ENCODE results near the gene PLA1A.

PLA1A gene

DNA sequence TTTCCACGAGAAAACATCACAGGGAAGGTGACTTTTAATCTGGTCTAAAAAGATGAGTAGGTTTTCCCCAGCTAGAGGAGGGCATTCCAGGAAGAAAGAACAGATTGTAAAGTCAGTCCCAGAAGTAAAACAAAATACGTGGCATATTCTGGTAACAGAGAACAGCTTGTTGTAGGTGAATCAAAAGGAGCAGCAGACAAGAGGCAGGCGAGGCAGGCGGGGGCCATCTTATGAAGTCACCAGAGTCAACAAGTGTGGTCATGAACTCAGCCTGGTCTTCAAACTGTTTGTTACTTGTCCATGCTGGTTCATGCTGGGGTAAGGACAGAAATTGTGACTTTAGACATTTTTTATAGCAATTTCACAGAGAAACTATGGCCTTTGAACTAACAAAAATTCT lies 66.7 kb downstream of the PLA1A start:
- TF ChIP-seq, protein P1, sequence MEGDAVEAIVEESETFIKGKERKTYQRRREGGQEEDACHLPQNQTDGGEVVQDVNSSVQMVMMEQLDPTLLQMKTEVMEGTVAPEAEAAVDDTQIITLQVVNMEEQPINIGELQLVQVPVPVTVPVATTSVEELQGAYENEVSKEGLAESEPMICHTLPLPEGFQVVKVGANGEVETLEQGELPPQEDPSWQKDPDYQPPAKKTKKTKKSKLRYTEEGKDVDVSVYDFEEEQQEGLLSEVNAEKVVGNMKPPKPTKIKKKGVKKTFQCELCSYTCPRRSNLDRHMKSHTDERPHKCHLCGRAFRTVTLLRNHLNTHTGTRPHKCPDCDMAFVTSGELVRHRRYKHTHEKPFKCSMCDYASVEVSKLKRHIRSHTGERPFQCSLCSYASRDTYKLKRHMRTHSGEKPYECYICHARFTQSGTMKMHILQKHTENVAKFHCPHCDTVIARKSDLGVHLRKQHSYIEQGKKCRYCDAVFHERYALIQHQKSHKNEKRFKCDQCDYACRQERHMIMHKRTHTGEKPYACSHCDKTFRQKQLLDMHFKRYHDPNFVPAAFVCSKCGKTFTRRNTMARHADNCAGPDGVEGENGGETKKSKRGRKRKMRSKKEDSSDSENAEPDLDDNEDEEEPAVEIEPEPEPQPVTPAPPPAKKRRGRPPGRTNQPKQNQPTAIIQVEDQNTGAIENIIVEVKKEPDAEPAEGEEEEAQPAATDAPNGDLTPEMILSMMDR (conservative IDR thresholded peaks at IDR 0.05; ENCODE audit: control insufficient read depth, insufficient read depth, low read depth, low read length): no peak
- peak; percentile 47 for DNase-seq (ENCODE audit: low read depth)
- no peak overlapping the region for H3K4me3 ChIP-seq (ENCODE audit: control insufficient read depth, low read depth, low read length)

DNA sequence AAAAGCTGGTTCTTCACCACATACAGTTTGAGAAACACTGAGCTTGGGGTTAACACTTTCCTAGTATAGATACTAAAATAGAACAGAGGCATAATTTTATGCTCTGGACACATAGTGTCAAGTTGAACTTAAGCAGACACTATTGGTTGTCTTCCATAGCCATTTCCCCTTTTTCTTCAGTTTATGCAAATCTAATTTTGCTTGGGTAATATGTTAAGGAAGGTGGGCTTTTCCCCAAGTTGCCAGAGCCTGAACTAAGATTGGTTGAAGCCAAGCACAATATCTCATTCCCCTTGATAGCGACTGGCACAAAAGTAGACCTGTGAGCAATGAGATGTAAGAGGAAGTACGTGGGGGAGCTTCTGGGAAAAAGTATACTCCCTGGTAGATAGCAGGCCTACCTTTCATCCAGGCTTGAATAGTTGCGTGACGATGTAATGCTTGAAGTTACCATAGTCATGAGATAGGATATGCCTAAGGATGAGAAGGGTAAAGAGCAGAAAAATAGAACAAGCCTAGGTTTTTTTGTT lies 67.2 kb downstream of the PLA1A start:
- H3K4me3 ChIP-seq (ENCODE audit: control insufficient read depth, low read depth, low read length): no peak overlapping the region
- TF ChIP-seq, protein P1 (conservative IDR thresholded peaks at IDR 0.05; ENCODE audit: control insufficient read depth, insufficient read depth, low read depth, low read length): no peak
- no peak for DNase-seq (ENCODE audit: low read depth)

DNA sequence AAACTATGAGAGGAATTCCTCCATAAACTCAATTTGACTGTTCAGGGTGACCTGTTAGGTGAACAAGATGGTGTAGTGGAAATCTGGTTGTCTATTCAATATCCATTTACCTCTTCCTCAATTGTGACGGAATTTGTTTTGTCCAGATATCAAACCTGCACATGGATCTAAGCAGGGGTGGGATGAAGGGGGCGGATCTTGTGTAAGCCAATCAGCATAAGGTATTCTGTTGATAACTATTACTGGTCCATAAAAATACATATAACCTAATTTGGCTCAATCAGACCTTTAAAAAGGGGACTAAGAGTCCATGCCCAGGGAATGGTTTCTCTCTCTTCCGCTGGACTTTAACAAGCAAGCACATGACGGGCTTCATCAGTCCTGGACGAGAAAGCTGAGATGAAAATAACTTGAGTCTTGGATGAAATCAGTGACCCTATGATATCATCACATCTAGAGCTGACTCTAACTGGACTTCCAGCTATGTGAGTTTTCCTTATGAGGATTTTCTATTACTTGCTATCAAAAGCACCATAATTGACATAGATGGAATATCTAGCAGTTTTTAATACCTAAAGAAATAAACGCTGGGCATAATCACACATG lies 68.4 kb downstream of the PLA1A start:
- H3K4me3 ChIP-seq (ENCODE audit: control insufficient read depth, low read depth, low read length): no peak overlapping the region
- no peak for DNase-seq (ENCODE audit: low read depth)
- TF ChIP-seq, protein P1 (conservative IDR thresholded peaks at IDR 0.05; ENCODE audit: control insufficient read depth, insufficient read depth, low read depth, low read length): no peak

DNA sequence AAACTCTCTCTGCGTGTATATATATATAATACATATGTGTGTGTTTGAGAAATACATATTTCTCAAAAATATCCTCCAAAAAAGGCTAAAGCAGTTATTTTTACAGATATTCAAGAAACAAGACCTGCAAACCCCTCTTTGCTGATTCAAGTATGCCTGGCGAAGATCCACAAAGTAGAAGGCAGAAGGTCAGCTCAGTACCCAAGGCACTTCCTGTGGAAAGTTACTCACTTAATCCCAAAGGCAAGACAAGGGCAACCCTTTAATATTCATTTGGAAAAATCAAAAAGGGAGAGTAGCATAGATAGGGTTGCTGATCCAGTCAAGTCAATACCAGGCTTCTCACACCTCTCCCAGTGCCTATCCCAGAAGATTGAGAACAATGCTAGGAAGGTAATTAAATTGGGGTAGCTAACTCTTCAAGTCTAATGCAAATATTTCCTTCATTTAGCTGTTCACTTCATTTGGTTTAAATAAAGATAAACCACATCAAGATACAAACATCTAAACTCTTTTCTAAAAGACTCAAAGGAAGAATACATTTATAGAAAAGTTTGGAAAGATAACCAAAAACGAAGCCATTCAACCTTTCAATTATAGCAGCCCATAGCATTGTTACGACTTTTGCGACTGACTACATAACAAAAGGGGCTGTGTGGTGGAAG lies 72.4 kb downstream of the PLA1A start:
- TF ChIP-seq, protein P1 (conservative IDR thresholded peaks at IDR 0.05; ENCODE audit: control insufficient read depth, insufficient read depth, low read depth, low read length): no peak
- peak; percentile 43 for DNase-seq (ENCODE audit: low read depth)
- H3K4me3 ChIP-seq (ENCODE audit: control insufficient read depth, low read depth, low read length): no peak overlapping the region

DNA sequence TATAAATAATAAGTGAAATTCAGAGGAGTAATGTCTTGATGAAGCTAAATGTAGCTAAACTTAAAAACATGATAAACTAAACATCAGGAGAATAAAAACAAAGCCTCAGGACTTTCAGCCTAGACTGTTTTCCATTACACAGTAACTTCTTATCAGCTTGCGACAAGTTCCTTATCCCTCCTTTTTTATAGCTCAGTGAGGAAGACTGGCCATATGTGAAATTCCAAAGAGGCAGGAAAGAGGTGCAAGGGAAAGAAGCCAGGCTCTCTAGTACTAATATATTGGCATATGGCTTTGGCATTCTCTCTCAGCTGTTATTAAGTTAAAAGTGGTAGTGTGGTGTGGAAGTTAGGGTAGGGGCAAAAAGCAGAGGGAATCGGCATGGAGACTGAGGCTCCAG lies 75.1 kb downstream of the PLA1A start:
- DNase-seq (ENCODE audit: low read depth): no peak
- no peak overlapping the region for H3K4me3 ChIP-seq (ENCODE audit: control insufficient read depth, low read depth, low read length)
- TF ChIP-seq, protein P1 (conservative IDR thresholded peaks at IDR 0.05; ENCODE audit: control insufficient read depth, insufficient read depth, low read depth, low read length): no peak

DNA sequence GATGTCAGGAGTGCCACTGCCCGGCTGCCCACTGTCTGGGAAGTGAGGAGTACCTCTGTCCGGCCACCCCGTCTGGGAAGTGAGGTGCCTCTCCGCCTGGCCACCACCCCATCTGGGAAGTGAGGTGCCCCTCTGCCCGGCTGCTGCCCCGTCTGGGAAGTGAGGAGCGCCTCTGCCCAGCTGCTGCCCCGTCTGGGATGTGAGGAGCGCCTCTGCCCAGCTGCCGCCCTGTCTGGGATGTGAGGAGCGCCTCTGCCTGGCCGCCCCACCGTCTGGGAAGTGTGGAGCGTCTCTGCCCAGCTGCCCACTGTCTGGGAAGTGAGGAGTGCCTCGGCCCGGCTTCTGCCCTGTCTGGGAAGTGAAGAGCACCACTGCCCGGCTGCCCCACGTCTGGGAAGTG lies 76.2 kb downstream of the PLA1A start:
- no peak for DNase-seq (ENCODE audit: low read depth)
- no peak overlapping the region for H3K4me3 ChIP-seq (ENCODE audit: control insufficient read depth, low read depth, low read length)
- TF ChIP-seq, protein P1 (conservative IDR thresholded peaks at IDR 0.05; ENCODE audit: control insufficient read depth, insufficient read depth, low read depth, low read length): no peak
